Natural killer cell (primary cell): ENCODE data around the gene DGAT2. TPM values are rescaled to one million over a fixed set of nuclear protein-coding genes. Genes with fewer than 3 reads are reported as not detected.

ENCODE experiments used
- ATAC-seq, 3 donors: fragments of 150-1000 bp in 2 of 3; fragments of 200-7000 bp in 1 of 3; cut with Tn5 transposase; 1 replicate in 1 of 3; 2 replicates in 2 of 3; pipeline ENCODE4 v1.10.0; 2021; ENCODE audit warnings: mild to moderate bottlenecking in 2 of 3, moderate library complexity in 2 of 3
- DNase-seq, 2 donors: peaks; one replicate each; pipeline versions ENCODE4 v3.0.0 to v3.0.0-alpha.2; 2013 to 2021; ENCODE audit warnings: mixed read lengths in 1 of 2
- H3K27ac ChIP-seq: one replicate; pipeline ENCODE4 v1.5.1; 2013; ENCODE audit warnings: mild to moderate bottlenecking, low read length
- H3K27me3 ChIP-seq: one replicate; pipeline ENCODE4 v1.6.1; 2013; ENCODE audit warnings: low read length; ENCODE audit not compliant: control insufficient read depth, insufficient read depth
- H3K36me3 ChIP-seq: one replicate; pipeline ENCODE4 v1.6.1; 2013; ENCODE audit warnings: low read length; ENCODE audit not compliant: control insufficient read depth, insufficient read depth
- H3K4me1 ChIP-seq: one replicate; pipeline ENCODE4 v1.6.1; 2013; ENCODE audit warnings: low read length; ENCODE audit not compliant: control insufficient read depth, insufficient read depth
- H3K4me3 ChIP-seq: one replicate; pipeline ENCODE4 v1.5.1; 2013; ENCODE audit warnings: low read length
- H3K9me3 ChIP-seq: one replicate; pipeline ENCODE4 v1.6.1; 2013; ENCODE audit warnings: low read length; ENCODE audit not compliant: control insufficient read depth, insufficient read depth
- H3K27ac Mint-ChIP-seq, 2 donors: one replicate each; pipeline ENCODE4 v1.8.0; 2022; ENCODE audit warnings: mild to moderate bottlenecking in 2 of 2, mixed read lengths in 2 of 2, moderate library complexity in 1 of 2
- H3K27me3 Mint-ChIP-seq, 2 donors: one replicate each; pipeline ENCODE4 v1.8.0; 2022; ENCODE audit warnings: low read depth in 2 of 2, mixed read lengths in 2 of 2
- H3K36me3 Mint-ChIP-seq: one replicate; pipeline ENCODE4 v1.8.0; 2022; ENCODE audit warnings: mixed read lengths
- H3K4me1 Mint-ChIP-seq, 2 donors: one replicate each; pipeline ENCODE4 v1.8.0; 2022; ENCODE audit warnings: mixed read lengths in 2 of 2
- H3K4me3 Mint-ChIP-seq: one replicate; pipeline ENCODE4 v1.8.0; 2022; ENCODE audit warnings: mild to moderate bottlenecking, moderate library complexity, mixed read lengths
- H3K9me3 Mint-ChIP-seq, 2 donors: one replicate each; pipeline ENCODE4 v1.8.0; 2022; ENCODE audit warnings: mixed read lengths in 2 of 2
- WGBS: methylation state at CpG from one replicate; pipeline ENCODE4 v1.1.7; 2013; ENCODE audit warnings: missing lambda C conversion rate; ENCODE audit not compliant: insufficient coverage; 5-methylcytosine and 5-hydroxymethylcytosine counted together
- intact Hi-C: fragments of 100-400 bp; cut with micrococcal nuclease; formaldehyde crosslinking; loops from one replicate; pipeline ENCODE4 v1.14.2; 2022
- total RNA-seq, 4 donors: library from RNA; stranded (reverse); fragments of 120-200 nt in 1 of 4; gene quantifications; one replicate each; pipeline versions ENCODE4 v1.2.3 to v1.2.4, GENCODE V29; 2013 to 2022
- TF ChIP-seq, protein P1 (sequence below): fragments of 200-600 bp; IDR thresholded peaks from one replicate; pipeline ENCODE4 v1.8.0; 2022; ENCODE audit warnings: antibody characterized with exemption

The DGAT2 gene
- total RNA-seq, 3 donors from 2014 or later (not counting 1 experiment from before 2014, with no cell fraction given) = 0.24 to 2.8 (median 0.75) TPM

DNA sequence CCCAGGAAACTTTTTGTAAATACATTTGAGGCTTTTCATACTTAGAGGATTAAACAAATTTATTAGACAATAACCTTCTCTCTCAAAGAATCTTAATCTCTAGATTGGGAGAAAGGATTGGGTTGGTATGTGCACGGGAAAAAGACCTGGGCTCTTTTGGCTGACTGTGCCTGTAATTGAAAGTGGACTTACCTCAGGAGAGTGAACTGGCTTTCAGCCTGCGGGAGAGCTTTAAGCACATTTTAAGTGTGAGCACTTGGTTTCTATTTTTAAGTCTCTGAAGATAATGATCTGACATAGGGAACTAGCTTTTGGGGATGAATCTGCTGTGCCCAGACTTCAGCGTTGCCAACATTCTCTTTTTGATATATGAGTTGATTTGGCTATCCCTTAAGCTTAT, 82.2 kb downstream of the DGAT2 start:
- ATAC-seq (no peak), DNase-seq (no peak)
- no peaks in the 10 kb centered on the region for H3K27me3 ChIP-seq
- no peak overlapping the region for H3K4me3 Mint-ChIP-seq
- peak overlapping the region; percentile 52 to 84 for H3K27ac Mint-ChIP-seq
- H3K4me3 ChIP-seq = no peak overlapping the region
- no peaks in the 10 kb centered on the region for H3K36me3 Mint-ChIP-seq
- TF ChIP-seq, protein P1, sequence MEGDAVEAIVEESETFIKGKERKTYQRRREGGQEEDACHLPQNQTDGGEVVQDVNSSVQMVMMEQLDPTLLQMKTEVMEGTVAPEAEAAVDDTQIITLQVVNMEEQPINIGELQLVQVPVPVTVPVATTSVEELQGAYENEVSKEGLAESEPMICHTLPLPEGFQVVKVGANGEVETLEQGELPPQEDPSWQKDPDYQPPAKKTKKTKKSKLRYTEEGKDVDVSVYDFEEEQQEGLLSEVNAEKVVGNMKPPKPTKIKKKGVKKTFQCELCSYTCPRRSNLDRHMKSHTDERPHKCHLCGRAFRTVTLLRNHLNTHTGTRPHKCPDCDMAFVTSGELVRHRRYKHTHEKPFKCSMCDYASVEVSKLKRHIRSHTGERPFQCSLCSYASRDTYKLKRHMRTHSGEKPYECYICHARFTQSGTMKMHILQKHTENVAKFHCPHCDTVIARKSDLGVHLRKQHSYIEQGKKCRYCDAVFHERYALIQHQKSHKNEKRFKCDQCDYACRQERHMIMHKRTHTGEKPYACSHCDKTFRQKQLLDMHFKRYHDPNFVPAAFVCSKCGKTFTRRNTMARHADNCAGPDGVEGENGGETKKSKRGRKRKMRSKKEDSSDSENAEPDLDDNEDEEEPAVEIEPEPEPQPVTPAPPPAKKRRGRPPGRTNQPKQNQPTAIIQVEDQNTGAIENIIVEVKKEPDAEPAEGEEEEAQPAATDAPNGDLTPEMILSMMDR = no peak
- WGBS = 25% methylated on average over 3 of the region's 3 CpGs
- no peaks in the 10 kb centered on the region for H3K27me3 Mint-ChIP-seq
- peaks cover 9% of the 10 kb centered on the region for H3K36me3 ChIP-seq
- no peak overlapping the region for H3K27ac ChIP-seq
- peaks cover 5% of the 10 kb centered on the region for H3K4me1 ChIP-seq
- H3K9me3 ChIP-seq = no peaks in the 10 kb centered on the region
- no peaks in the 10 kb centered on the region for H3K9me3 Mint-ChIP-seq
- H3K4me1 Mint-ChIP-seq = peaks cover 31% of the 10 kb centered on the region in 2 donors
- intact Hi-C loops = no loop called here

Other genes with a start within 250 kb of the DGAT2 start
- 10 to 100 TPM; 49.7 to 95.2 (median 60.2) TPM for gene GDPD5, start 242.8 kb upstream of the DGAT2 start, total RNA-seq
- gene SERPINH1, start 206.5 kb upstream of the DGAT2 start, total RNA-seq = 1 to 10 TPM; 5.4 to 8.8 (median 7.2) TPM
- not detected for gene MAP6, start 99.7 kb upstream of the DGAT2 start, total RNA-seq
- not detected for gene MOGAT2, start 50.9 kb upstream of the DGAT2 start, total RNA-seq
- 10 to 100 TPM; 39.9 to 52.5 (median 41.4) TPM for gene UVRAG, start 46.4 kb downstream of the DGAT2 start, total RNA-seq